LNCAP (cell line): ENCODE data around the gene DPEP2.

Experiments used
- TF ChIP-seq, protein P1 (sequence below): fragments of 450-650 bp; IDR thresholded peaks from 2 replicates; pipeline ENCODE4 v1.5.1; 2017; ENCODE audit warnings: mild to moderate bottlenecking

DPEP2 gene

DNA sequence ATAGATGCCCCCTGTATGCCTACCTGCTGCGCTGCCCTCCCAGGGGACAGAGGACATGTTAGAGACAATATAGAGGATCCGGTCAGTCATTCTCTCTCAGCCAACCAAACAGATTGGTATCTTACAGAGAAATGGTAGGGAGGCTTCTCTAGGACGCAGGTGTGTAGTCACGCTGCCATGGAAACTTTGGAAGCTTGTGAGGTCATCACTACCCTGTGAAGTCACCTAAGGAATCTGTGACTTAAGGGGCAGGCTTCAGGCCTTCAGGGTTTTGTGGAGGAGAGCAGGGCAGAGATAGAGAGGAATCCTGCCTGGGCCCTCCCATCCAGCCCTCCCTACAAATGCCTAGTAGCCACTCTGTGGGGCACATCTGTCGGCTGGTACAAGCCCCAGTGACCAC lies 16.4 kb upstream of the DPEP2 start, which contains the start of gene DPEP2NB:
Gene DPEP2NB, minus strand, starts transcription at position 231 of the 400 bp plus-strand sequence. Its CDS starts 141 bp downstream, at position 90.
- TF ChIP-seq, protein P1, sequence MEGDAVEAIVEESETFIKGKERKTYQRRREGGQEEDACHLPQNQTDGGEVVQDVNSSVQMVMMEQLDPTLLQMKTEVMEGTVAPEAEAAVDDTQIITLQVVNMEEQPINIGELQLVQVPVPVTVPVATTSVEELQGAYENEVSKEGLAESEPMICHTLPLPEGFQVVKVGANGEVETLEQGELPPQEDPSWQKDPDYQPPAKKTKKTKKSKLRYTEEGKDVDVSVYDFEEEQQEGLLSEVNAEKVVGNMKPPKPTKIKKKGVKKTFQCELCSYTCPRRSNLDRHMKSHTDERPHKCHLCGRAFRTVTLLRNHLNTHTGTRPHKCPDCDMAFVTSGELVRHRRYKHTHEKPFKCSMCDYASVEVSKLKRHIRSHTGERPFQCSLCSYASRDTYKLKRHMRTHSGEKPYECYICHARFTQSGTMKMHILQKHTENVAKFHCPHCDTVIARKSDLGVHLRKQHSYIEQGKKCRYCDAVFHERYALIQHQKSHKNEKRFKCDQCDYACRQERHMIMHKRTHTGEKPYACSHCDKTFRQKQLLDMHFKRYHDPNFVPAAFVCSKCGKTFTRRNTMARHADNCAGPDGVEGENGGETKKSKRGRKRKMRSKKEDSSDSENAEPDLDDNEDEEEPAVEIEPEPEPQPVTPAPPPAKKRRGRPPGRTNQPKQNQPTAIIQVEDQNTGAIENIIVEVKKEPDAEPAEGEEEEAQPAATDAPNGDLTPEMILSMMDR: no peak

DNA sequence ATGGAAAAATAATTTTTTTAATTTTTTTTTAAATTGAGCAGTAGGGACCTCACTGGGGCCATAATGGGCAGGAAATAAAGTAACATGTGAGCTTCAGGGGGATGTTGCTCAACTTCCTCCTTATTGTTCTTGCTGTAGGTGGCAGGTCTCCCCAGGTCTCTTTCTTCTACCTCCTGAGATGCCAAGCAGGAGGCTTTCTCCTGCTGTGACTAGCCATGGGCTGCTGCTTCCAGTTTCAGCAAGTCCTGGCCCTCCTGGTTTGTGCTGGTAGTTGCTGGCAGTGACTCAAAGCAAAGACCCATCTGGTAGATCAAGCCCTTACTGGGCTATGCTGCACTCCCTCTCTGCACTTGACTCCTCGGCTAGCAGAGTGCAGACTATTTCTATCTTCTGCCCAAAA lies 14.2 kb upstream of the DPEP2 start:
- TF ChIP-seq, protein P1: no peak

DNA sequence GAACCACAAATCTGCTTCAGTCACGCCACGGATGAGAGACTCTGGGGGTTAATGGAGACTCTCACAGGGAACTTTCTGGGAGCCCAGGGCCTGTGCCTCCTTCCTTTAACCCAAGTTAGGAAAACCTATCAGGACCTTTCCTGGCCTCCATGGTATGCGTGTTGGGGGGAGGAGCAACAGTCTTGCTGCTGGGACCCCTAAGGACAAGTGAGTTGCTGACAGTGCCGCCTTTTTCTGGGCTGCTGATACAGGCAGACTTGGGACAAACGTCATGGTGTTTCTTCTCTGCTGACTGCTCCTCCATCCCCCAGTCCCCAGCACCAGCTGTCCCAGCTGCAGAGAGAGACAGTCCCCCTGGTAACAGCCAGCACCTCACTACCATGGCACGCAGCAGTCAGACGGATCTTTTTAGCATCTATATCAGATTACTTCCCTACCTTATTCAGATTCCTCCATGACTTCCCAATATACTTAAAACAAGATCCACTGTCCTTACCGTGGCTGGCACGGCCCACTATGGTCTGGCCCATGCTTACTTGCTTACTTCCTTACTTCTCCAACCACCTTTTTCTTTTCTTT lies 10.0 kb upstream of the DPEP2 start:
- TF ChIP-seq, protein P1: no peak

DNA sequence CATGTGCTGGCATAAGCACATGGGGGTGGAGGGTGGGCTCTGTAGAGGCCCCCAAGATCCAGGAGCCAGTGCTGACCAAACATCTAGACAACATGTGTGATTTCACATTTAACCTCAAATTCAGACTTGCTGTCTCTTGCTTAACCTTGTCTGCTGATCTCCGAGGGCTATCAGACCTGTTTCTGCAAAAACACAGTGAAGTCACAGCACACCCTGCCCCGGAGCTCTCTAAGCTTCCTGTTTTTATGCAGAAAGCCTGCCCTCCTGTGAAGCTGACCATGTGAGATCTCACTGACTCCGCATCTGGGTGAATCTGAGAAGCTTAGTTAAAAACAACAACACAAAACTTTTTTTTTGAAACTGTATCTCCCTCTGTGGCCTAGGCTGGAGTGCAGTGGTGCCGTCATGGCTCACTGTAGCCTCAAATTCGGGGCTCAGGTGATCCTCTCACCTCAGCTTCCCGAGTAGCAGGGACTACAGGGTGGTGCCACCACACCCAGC lies 6.6 kb upstream of the DPEP2 start:
- TF ChIP-seq, protein P1: no peak

DNA sequence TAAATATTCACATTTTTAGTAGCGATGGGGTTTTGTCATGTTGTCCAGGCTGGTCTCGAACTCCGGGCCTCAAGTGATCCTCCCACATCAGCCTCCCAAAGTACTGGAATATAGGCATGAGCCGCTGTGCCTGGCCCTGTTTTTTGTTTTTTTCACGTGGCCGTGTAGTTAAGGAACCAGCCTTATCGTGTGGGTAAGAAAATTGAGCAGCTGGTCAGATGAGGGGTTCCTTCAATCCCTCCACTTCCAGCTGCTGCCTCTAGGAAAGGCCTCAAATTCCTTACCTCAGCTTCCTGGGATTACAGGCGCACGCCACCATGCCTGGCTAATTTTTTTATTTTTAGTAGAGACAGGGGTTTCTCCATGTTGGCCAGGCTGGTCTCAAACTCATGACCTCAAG lies 5.9 kb upstream of the DPEP2 start:
- TF ChIP-seq, protein P1: no peak

DNA sequence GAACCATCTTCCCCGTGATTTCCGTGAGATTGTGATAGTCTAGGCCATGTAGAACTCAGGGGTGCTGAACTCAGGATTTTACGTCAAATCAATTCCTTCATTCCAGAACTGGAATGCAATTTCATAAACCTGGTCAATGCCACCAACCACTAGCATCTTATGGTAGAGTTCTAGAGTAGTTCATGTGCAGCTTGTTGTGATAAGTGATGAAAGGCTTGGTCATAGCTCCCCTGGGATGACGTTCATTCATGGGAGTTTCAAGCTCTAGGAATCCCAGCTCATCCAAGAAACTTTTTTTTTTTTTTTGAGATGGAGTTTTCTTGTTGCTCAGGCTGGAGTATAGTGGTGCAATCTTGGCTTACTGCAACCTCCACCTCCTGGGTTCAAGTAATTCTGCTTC lies 3.7 kb upstream of the DPEP2 start:
- TF ChIP-seq, protein P1: no peak

DNA sequence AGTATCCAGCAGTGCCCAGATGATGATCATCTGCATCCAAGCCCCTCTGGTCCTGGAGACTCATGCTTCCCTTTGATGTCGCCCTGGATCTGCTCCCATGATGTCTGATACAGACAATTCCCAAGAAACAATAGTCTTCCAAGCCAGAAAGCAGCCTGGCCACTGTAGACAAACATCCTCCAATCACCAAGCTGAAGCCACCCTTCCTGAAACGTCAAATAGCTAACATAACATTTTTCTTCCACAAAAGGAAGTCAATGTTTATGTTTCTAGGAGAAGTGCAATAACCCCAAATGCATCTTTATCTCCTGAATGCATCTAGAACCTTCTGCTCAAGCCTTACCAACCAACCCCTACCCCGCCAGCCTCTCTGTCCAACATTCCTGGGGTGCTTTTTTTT lies 1.2 kb upstream of the DPEP2 start:
- TF ChIP-seq, protein P1: no peak

DNA sequence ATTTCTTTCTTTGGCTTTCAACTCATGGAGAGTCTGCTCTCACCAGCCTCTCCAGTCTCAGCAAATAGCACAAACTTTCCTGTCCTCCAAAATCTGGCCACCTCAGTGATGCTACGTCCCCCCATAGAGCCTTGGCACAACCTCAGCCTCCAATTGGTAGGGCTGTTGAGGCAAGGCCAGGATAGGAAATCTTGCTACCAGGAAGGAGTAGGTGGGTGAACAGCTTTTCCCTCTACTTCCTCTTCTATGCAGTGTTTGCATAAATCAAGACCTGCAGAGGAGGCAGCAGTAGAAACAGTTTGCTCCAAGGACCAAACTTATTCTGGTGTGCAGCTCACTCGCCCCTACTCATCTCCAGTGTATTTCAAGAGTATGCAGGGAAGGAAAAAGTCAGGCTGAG lies 701 bp upstream of the DPEP2 start:
- TF ChIP-seq, protein P1: no peak
